ENCODE data around the gene NDC1.

The NDC1 gene

GRCh38 chr1:53717025-53717804, 120.9 kb downstream of the NDC1 start:
- H4K20me1 ChIP-seq, result no peaks in the 10 kb centered on the region; a peak in 1 of 22 replicates
- H3K4me3 ChIP-seq, result no peak overlapping the region
- no peaks in the 10 kb centered on the region for H3K9me3 ChIP-seq (replicated peaks in 1 of 11)
- H3K4me2 ChIP-seq, result no peak overlapping the region
- H3K4me1 ChIP-seq, result no peaks in the 10 kb centered on the region
- H3K36me3 ChIP-seq, result no peaks in the 10 kb centered on the region
- H3K27me3 ChIP-seq, result no peaks in the 10 kb centered on the region
- no peak overlapping the region for H3K27ac ChIP-seq
- TF ChIP-seq Cebpa-rat (IDR thresholded peaks at IDR 0.05), result no peak
- H3K9ac ChIP-seq, result no peak overlapping the region

- Histone ChIP-seq H3K9ac (no peak overlapping the region), H3K9me3 (replicated peaks in 1 of 11) (no peaks in the 10 kb centered on the region), H3K27ac (no peak overlapping the region), H4K20me1 (no peaks in the 10 kb centered on the region; a peak in 1 of 22 replicates), H3K4me3 (no peak overlapping the region), H3K36me3 (no peaks in the 10 kb centered on the region), H3K4me2 (no peak overlapping the region), H3K4me1 (no peaks in the 10 kb centered on the region), H3K27me3 (no peaks in the 10 kb centered on the region)
- TF ChIP-seq Cebpa-rat (IDR thresholded peaks at IDR 0.05), result no peak
Observed at GRCh38 chr1:53716150-53716549, 121.9 kb downstream of the NDC1 start.

DNA sequence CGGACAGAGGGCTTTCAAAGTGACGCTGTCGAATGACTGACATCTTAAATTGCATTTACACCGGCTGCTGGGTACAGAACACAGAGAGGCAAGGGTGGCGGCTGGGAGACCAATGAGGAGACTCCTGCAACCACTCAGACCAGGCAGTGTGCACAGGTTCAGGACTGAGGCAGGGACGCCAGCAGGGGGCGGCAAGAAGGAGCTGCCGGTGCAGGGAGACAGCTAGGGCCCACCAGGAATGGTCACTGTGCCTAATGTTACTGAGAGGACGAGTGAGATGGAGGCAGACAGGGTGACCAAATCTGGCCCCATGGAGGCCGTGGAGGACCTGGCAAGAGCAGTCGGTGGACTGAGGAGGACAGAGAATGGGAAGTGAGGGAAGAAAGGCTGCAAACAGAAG, 122.6 kb downstream of the NDC1 start:
- H3K9me3 ChIP-seq (replicated peaks in 1 of 11), result no peaks in the 10 kb centered on the region
- H4K20me1 ChIP-seq, result no peaks in the 10 kb centered on the region; a peak in 1 of 22 replicates
- no peak overlapping the region for H3K9ac ChIP-seq
- H3K27me3 ChIP-seq, result no peaks in the 10 kb centered on the region
- no peaks in the 10 kb centered on the region for H3K36me3 ChIP-seq
- no peak overlapping the region for H3K4me2 ChIP-seq
- no peak overlapping the region for H3K27ac ChIP-seq
- TF ChIP-seq Cebpa-rat (IDR thresholded peaks at IDR 0.05), result no peak
- H3K4me3 ChIP-seq, result no peak overlapping the region
- no peaks in the 10 kb centered on the region for H3K4me1 ChIP-seq
